ACC112 (cell line): Measurements from ENCODE around the gene SEMA4A.

Experiments
- H2AFZ ChIP-seq: fragments of 200-600 bp; sonication (generic); one replicate; pipeline ENCODE4 v1.6.0; 2017; ENCODE audit warnings: antibody characterized with exemption, low read length; ENCODE audit not compliant: unreplicated experiment
- H3K27ac ChIP-seq: fragments of 200-600 bp; sonication (generic); 2 replicates; pipeline ENCODE4 v1.5.1; 2014; ENCODE audit warnings: low read depth, mild to moderate bottlenecking, antibody characterized with exemption, low read length, moderate library complexity
- H3K27me3 ChIP-seq: fragments of 200-600 bp; sonication (generic); 2 replicates; pipeline ENCODE4 v1.6.1; 2014; ENCODE audit warnings: mild to moderate bottlenecking, antibody characterized with exemption, low read length, moderate library complexity, mixed read lengths; ENCODE audit not compliant: insufficient read depth
- H3K36me3 ChIP-seq: fragments of 200-600 bp; sonication (generic); 2 replicates; pipeline ENCODE4 v1.6.1; 2016; ENCODE audit warnings: mild to moderate bottlenecking, antibody characterized with exemption, low read length, moderate library complexity, mixed read lengths; ENCODE audit not compliant: insufficient read depth
- H3K4me1 ChIP-seq: fragments of 200-600 bp; sonication (generic); one replicate; pipeline ENCODE4 v1.6.1; 2016; ENCODE audit warnings: low read length, mixed read lengths; ENCODE audit not compliant: insufficient read depth, unreplicated experiment, control insufficient read depth
- H3K4me3 ChIP-seq: fragments of 200-600 bp; sonication (generic); 2 replicates; pipeline ENCODE4 v1.5.1; 2014; ENCODE audit warnings: mild to moderate bottlenecking, low read depth, low read length
- H3K79me2 ChIP-seq: fragments of 200-600 bp; sonication (generic); one replicate; pipeline ENCODE4 v1.6.0; 2016; ENCODE audit warnings: low read length; ENCODE audit not compliant: control insufficient read depth, unreplicated experiment, insufficient read depth

Gene SEMA4A

GRCh38 chr1:156143765-156144489, 9.5 kb upstream of the SEMA4A start:
- no peak overlapping the region for H2AFZ ChIP-seq
- peak overlapping the region; percentile 27 for H3K27ac ChIP-seq
- H3K27me3 ChIP-seq = no peaks in the 10 kb centered on the region
- no peaks in the 10 kb centered on the region for H3K79me2 ChIP-seq
- H3K36me3 ChIP-seq = peaks cover 4% of the 10 kb centered on the region; the same call in 1 of the 2 replicates
- H3K4me1 ChIP-seq = peaks cover 22% of the 10 kb centered on the region
- H3K4me3 ChIP-seq = no peak overlapping the region

- Histone ChIP-seq H3K4me3 (no peak overlapping the region), H3K27me3 (no peaks in the 10 kb centered on the region), H3K27ac (no peak overlapping the region; the same call in 1 of the 2 replicates), H2AFZ (no peak overlapping the region), H3K36me3 (peaks cover 4% of the 10 kb centered on the region; the same call in 1 of the 2 replicates), H3K4me1 (peaks cover 22% of the 10 kb centered on the region), H3K79me2 (no peaks in the 10 kb centered on the region)
These were observed 8.6 kb upstream of the SEMA4A start for GRCh38 chr1:156144742-156145141.

- H2AFZ ChIP-seq = no peak overlapping the region
- no peaks in the 10 kb centered on the region for H3K27me3 ChIP-seq
- H3K36me3 ChIP-seq = no peaks in the 10 kb centered on the region
- H3K27ac ChIP-seq = peak overlapping the region; percentile 54; the same call in 1 of the 2 replicates
- H3K79me2 ChIP-seq = no peaks in the 10 kb centered on the region
- peaks cover 25% of the 10 kb centered on the region for H3K4me1 ChIP-seq
- no peak overlapping the region for H3K4me3 ChIP-seq
These were observed 7.8 kb upstream of the SEMA4A start for GRCh38 chr1:156145650-156146019.

- no peaks in the 10 kb centered on the region for H3K79me2 ChIP-seq
- no peaks in the 10 kb centered on the region for H3K36me3 ChIP-seq
- H3K4me1 ChIP-seq = peaks cover 30% of the 10 kb centered on the region
- peak overlapping the region; percentile 46 for H2AFZ ChIP-seq
- H3K4me3 ChIP-seq = peak overlapping the region; percentile 37
- H3K27me3 ChIP-seq = no peaks in the 10 kb centered on the region
- H3K27ac ChIP-seq = peak overlapping the region; percentile 51; the same call in 1 of the 2 replicates
These were observed 7.2 kb upstream of the SEMA4A start for GRCh38 chr1:156146020-156146768.

- Histone ChIP-seq H3K4me1 (peaks cover 32% of the 10 kb centered on the region), H3K27me3 (no peaks in the 10 kb centered on the region), H3K4me3 (peak overlapping the region; percentile 37), H3K36me3 (no peaks in the 10 kb centered on the region), H3K27ac (peak overlapping the region; percentile 51; the same call in 1 of the 2 replicates), H2AFZ (peak overlapping the region; percentile 46), H3K79me2 (no peaks in the 10 kb centered on the region)
These were observed 6.5 kb upstream of the SEMA4A start for GRCh38 chr1:156146769-156147405.

GRCh38 chr1:156148216-156148615, 5.2 kb upstream of the SEMA4A start:
- no peak overlapping the region for H3K27ac ChIP-seq
- H3K27me3 ChIP-seq = no peaks in the 10 kb centered on the region
- no peak overlapping the region for H3K4me3 ChIP-seq
- no peaks in the 10 kb centered on the region for H3K36me3 ChIP-seq
- no peaks in the 10 kb centered on the region for H3K79me2 ChIP-seq
- H2AFZ ChIP-seq = no peak overlapping the region
- H3K4me1 ChIP-seq = peaks cover 40% of the 10 kb centered on the region

GRCh38 chr1:156149374-156150332, 3.7 kb upstream of the SEMA4A start:
- Histone ChIP-seq H3K4me3 (no peak overlapping the region), H2AFZ (no peak overlapping the region), H3K27me3 (no peaks in the 10 kb centered on the region), H3K36me3 (no peaks in the 10 kb centered on the region), H3K27ac (no peak overlapping the region), H3K4me1 (peaks cover 37% of the 10 kb centered on the region), H3K79me2 (no peaks in the 10 kb centered on the region)

GRCh38 chr1:156150333-156151011, 2.9 kb upstream of the SEMA4A start:
- H3K27me3 ChIP-seq = no peaks in the 10 kb centered on the region
- no peaks in the 10 kb centered on the region for H3K36me3 ChIP-seq
- H3K4me3 ChIP-seq = no peak overlapping the region
- no peak overlapping the region for H2AFZ ChIP-seq
- H3K27ac ChIP-seq = peak overlapping the region; percentile 58; the same call in 1 of the 2 replicates
- H3K79me2 ChIP-seq = no peaks in the 10 kb centered on the region
- H3K4me1 ChIP-seq = peaks cover 33% of the 10 kb centered on the region

- Histone ChIP-seq H3K4me3 (no peak overlapping the region), H3K4me1 (peaks cover 28% of the 10 kb centered on the region), H3K27ac (peak overlapping the region; percentile 58; the same call in 1 of the 2 replicates)
These were observed 2.2 kb upstream of the SEMA4A start for GRCh38 chr1:156151093-156151688.

More at GRCh38 chr1:156151093-156151688, 2.2 kb upstream of the SEMA4A start:
- H3K27me3 ChIP-seq = no peaks in the 10 kb centered on the region
- no peak overlapping the region for H2AFZ ChIP-seq
- no peaks in the 10 kb centered on the region for H3K36me3 ChIP-seq
- H3K79me2 ChIP-seq = no peaks in the 10 kb centered on the region
